ENCODE measurements around the gene ATXN1. TPM values are rescaled to one million over a fixed set of nuclear protein-coding genes. Genes with fewer than 3 reads are reported as not detected.
A peak's percentile ranks its signal among the peaks of the same experiment; 100 is the strongest.

The ATXN1 gene
- total RNA-seq, 4 donors from 2014 or later = 42.4 to 74.9 (median 52.1) TPM

GRCh38 chr6:16626650-16627049 is 134.6 kb downstream of the ATXN1 start:
- H3K27ac ChIP-seq (replicated peaks in 1 of 4) = no peak overlapping the region
- H3K4me1 ChIP-seq = peaks cover 0 to 12% (median 6%) of the 10 kb centered on the region in 4 donors
- TF ChIP-seq CTCF (IDR thresholded peaks at IDR 0.05) (no peak), POLR2A (IDR thresholded peaks at IDR 0.05; ENCODE audit: low read depth) (no peak)
- H3K36me3 ChIP-seq = no peaks in the 10 kb centered on the region
- DNase-seq (ENCODE audit: extremely low spot score) = peak; percentile 34
- no peak overlapping the region for H3K4me3 ChIP-seq
- WGBS = 45% methylated on average over 2 of the region's 2 CpGs
- no peaks in the 10 kb centered on the region for H3K27me3 ChIP-seq
- intact Hi-C loops (cut with DNase I) = no loop called here
- no peaks in the 10 kb centered on the region for H3K9me3 ChIP-seq

GRCh38 chr6:16625291-16626265 is 135.7 kb downstream of the ATXN1 start:
- TF ChIP-seq CTCF (IDR thresholded peaks at IDR 0.05) = no peak
- TF ChIP-seq POLR2AphosphoS5 (IDR thresholded peaks at IDR 0.05) = no peak
- TF ChIP-seq EP300 (IDR thresholded peaks at IDR 0.05) = no peak
- TF ChIP-seq POLR2A (IDR thresholded peaks at IDR 0.05; ENCODE audit: low read depth) = no peak
- WGBS = 72% methylated on average over 10 of the region's 10 CpGs

GRCh38 chr6:16624636-16625290 is 136.5 kb downstream of the ATXN1 start:
- Histone ChIP-seq H3K36me3 (no peaks in the 10 kb centered on the region), H3K4me1 (peaks cover 3 to 16% (median 7%) of the 10 kb centered on the region in 4 donors), H3K27me3 (no peaks in the 10 kb centered on the region), H3K9me3 (no peaks in the 10 kb centered on the region), H3K4me3 (no peak overlapping the region), H3K27ac (replicated peaks in 1 of 4) (no peak overlapping the region)
- intact Hi-C loops (cut with DNase I) = no loop called here
- no peak for TF ChIP-seq EP300 (IDR thresholded peaks at IDR 0.05)
- no peak for TF ChIP-seq POLR2A (IDR thresholded peaks at IDR 0.05; ENCODE audit: low read depth)
- TF ChIP-seq CTCF (IDR thresholded peaks at IDR 0.05) = no peak
- no peak for DNase-seq (ENCODE audit: extremely low spot score)
- 92% methylated on average over 8 of the region's 8 CpGs for WGBS

More at GRCh38 chr6:16625291-16626265, 135.7 kb downstream of the ATXN1 start:
- intact Hi-C loops (cut with DNase I) = no loop called here
- Histone ChIP-seq H3K4me1 (peaks cover 3 to 16% (median 6%) of the 10 kb centered on the region in 4 donors), H3K9me3 (no peaks in the 10 kb centered on the region), H3K27ac (replicated peaks in 1 of 4) (no peak overlapping the region), H3K36me3 (no peaks in the 10 kb centered on the region), H3K27me3 (no peaks in the 10 kb centered on the region), H3K4me3 (no peak overlapping the region)
- peak; percentile 47 for DNase-seq (ENCODE audit: extremely low spot score)

GRCh38 chr6:16623731-16624130 is 137.5 kb downstream of the ATXN1 start:
- no peak for TF ChIP-seq POLR2AphosphoS5 (IDR thresholded peaks at IDR 0.05)
- TF ChIP-seq EP300 (IDR thresholded peaks at IDR 0.05) = no peak
- TF ChIP-seq CTCF (IDR thresholded peaks at IDR 0.05) = no peak
- no peak for TF ChIP-seq POLR2A (IDR thresholded peaks at IDR 0.05; ENCODE audit: low read depth)
- Histone ChIP-seq H3K4me1 (peaks cover 3 to 16% (median 7%) of the 10 kb centered on the region in 4 donors), H3K4me3 (no peak overlapping the region), H3K27me3 (no peaks in the 10 kb centered on the region), H3K36me3 (no peaks in the 10 kb centered on the region), H3K27ac (replicated peaks in 1 of 4) (no peak overlapping the region), H3K9me3 (no peaks in the 10 kb centered on the region)
- DNase-seq (ENCODE audit: extremely low spot score) = no peak
- 96% methylated on average over 4 of the region's 4 CpGs for WGBS
- intact Hi-C loops (cut with DNase I) = no loop called here
